Esophagus muscularis mucosa (tissue), 4 donors: ENCODE data around the gene ABCD3. TPM values are rescaled to one million over a fixed set of nuclear protein-coding genes. Genes with fewer than 3 reads are reported as not detected.

ENCODE experiments used
- DNase-seq: peaks from one replicate; pipeline ENCODE4 v3.0.0-alpha.2; 2017; ENCODE audit errors: extremely low spot score
- H3K27ac ChIP-seq, 4 donors: fragments of 200-600 bp; sonication (generic); replicated peaks in 1 of 4; 1 replicate in 3 of 4; 2 replicates in 1 of 4; pipeline ENCODE4 v1.5.1; 2016 to 2019; ENCODE audit warnings: mild to moderate bottlenecking in 1 of 4
- H3K27me3 ChIP-seq, 4 donors: fragments of 200-600 bp; sonication (generic); one replicate each; pipeline versions ENCODE4 v1.5.1 to v1.6.0; 2016 to 2019
- H3K36me3 ChIP-seq, 4 donors: fragments of 200-600 bp; sonication (generic); one replicate each; pipeline ENCODE4 v1.5.1; 2016 to 2019
- H3K4me1 ChIP-seq, 4 donors: fragments of 200-600 bp; sonication (generic); one replicate each; pipeline ENCODE4 v1.5.1; 2016 to 2019
- H3K4me3 ChIP-seq, 4 donors: fragments of 200-600 bp; sonication (generic); 1 replicate in 2 of 4; 2 replicates in 2 of 4; pipeline ENCODE4 v1.5.1; 2016 to 2019; ENCODE audit warnings: mild to moderate bottlenecking in 4 of 4, moderate library complexity in 1 of 4
- H3K9me3 ChIP-seq, 4 donors: fragments of 200-600 bp; sonication (generic); 1 replicate in 3 of 4; 2 replicates in 1 of 4; pipeline ENCODE4 v1.5.1; 2016 to 2019
- CTCF ChIP-seq, 3 experiments: fragments of 200-600 bp in 2 of 3; fragments of 450-650 bp in 1 of 3; sonication (generic) in 2 of 3; IDR thresholded peaks; one replicate each; pipeline ENCODE4 v1.5.1; 2017 to 2019; ENCODE audit warnings: antibody characterized with exemption in 3 of 3, mild to moderate bottlenecking in 2 of 3, moderate library complexity in 1 of 3
- EP300 ChIP-seq: sonication (generic); formaldehyde crosslinking; IDR thresholded peaks from one replicate; pipeline ENCODE4 v1.6.1; 2017; ENCODE audit warnings: antibody characterized with exemption
- POLR2A ChIP-seq: fragments of 450-650 bp; IDR thresholded peaks from one replicate; pipeline ENCODE4 v1.6.1; 2017; ENCODE audit warnings: antibody characterized with exemption, moderate library complexity, mild to moderate bottlenecking, low read depth
- POLR2AphosphoS5 ChIP-seq, 2 donors: sonication (generic); formaldehyde crosslinking; IDR thresholded peaks; one replicate each; pipeline ENCODE4 v1.6.1; 2017; ENCODE audit warnings: antibody characterized with exemption in 2 of 2
- WGBS: methylation state at CpG from one replicate; pipeline ENCODE4 v1.1.5; 2018; 5-methylcytosine and 5-hydroxymethylcytosine counted together
- intact Hi-C: fragments of 100-400 bp; cut with DNase I; formaldehyde crosslinking; loops from one replicate; pipeline ENCODE4 v1.15.1; 2023
- total RNA-seq, 4 donors: library from RNA; depleted of rRNA; stranded (reverse); fragments of >200 nt; gene quantifications; one replicate each; pipeline versions ENCODE4 v1.1.0 to v1.2.1, GENCODE V29; 2016

ABCD3 gene
- total RNA-seq, 4 donors from 2014 or later, result 25.0 to 59.4 (median 27.9) TPM

GRCh38 chr1:94530373-94530878 lies 112.2 kb downstream of the ABCD3 start:
- no peaks in the 10 kb centered on the region for H3K27me3 ChIP-seq
- TF ChIP-seq POLR2A, result no peak
- no peak for TF ChIP-seq CTCF (IDR thresholded peaks at IDR 0.05)
- TF ChIP-seq POLR2AphosphoS5 (IDR thresholded peaks at IDR 0.05), result no peak
- TF ChIP-seq EP300, result no peak
- no peaks in the 10 kb centered on the region for H3K9me3 ChIP-seq
- peaks cover 3 to 10% (median 8%) of the 10 kb centered on the region in 4 donors for H3K4me1 ChIP-seq
- peaks cover 0 to 46% (median 28%) of the 10 kb centered on the region in 4 donors for H3K36me3 ChIP-seq
- intact Hi-C loops, result no loop called here
- no peak overlapping the region for H3K4me3 ChIP-seq
- H3K27ac ChIP-seq, result no peak overlapping the region
- no peak for DNase-seq
- WGBS, result 90% methylated on average over 4 of the region's 4 CpGs

- 78% methylated on average over 6 of the region's 6 CpGs for WGBS
- H3K36me3 ChIP-seq, result peaks cover 0 to 52% (median 31%) of the 10 kb centered on the region in 4 donors
- intact Hi-C loops, result no loop called here
Observed at GRCh38 chr1:94531664-94532063, 113.5 kb downstream of the ABCD3 start.

GRCh38 chr1:94532077-94532476 lies 113.9 kb downstream of the ABCD3 start:
- WGBS, result 71% methylated on average over 3 of the region's 3 CpGs
- DNase-seq, result no peak
- no peaks in the 10 kb centered on the region for H3K9me3 ChIP-seq
- H3K27ac ChIP-seq, result no peak overlapping the region
- peaks cover 0 to 52% (median 31%) of the 10 kb centered on the region in 4 donors for H3K36me3 ChIP-seq
- H3K27me3 ChIP-seq, result no peaks in the 10 kb centered on the region
- H3K4me1 ChIP-seq, result peaks cover 3 to 10% (median 7%) of the 10 kb centered on the region in 4 donors
- TF ChIP-seq POLR2AphosphoS5 (IDR thresholded peaks at IDR 0.05) (no peak), CTCF (IDR thresholded peaks at IDR 0.05) (no peak), POLR2A (no peak), EP300 (no peak)
- intact Hi-C loops, result no loop called here
- H3K4me3 ChIP-seq, result no peak overlapping the region

More at GRCh38 chr1:94531664-94532063, 113.5 kb downstream of the ABCD3 start:
- H3K9me3 ChIP-seq, result no peaks in the 10 kb centered on the region
- TF ChIP-seq POLR2AphosphoS5 (IDR thresholded peaks at IDR 0.05) (no peak), POLR2A (no peak), EP300 (no peak), CTCF (IDR thresholded peaks at IDR 0.05) (no peak)
- no peak for DNase-seq
- H3K27me3 ChIP-seq, result no peaks in the 10 kb centered on the region
- H3K4me1 ChIP-seq, result peaks cover 3 to 10% (median 8%) of the 10 kb centered on the region in 4 donors
- no peak overlapping the region for H3K27ac ChIP-seq
- no peak overlapping the region for H3K4me3 ChIP-seq

- H3K27me3 ChIP-seq, result no peaks in the 10 kb centered on the region
- no peak overlapping the region for H3K4me3 ChIP-seq
- no peak for DNase-seq
- TF ChIP-seq POLR2A (no peak), POLR2AphosphoS5 (IDR thresholded peaks at IDR 0.05) (no peak), CTCF (IDR thresholded peaks at IDR 0.05) (no peak), EP300 (no peak)
- no peaks in the 10 kb centered on the region for H3K9me3 ChIP-seq
- intact Hi-C loops, result no loop called here
- peaks cover 8 to 16% (median 11%) of the 10 kb centered on the region in 4 donors for H3K4me1 ChIP-seq
- peaks cover 0 to 45% (median 29%) of the 10 kb centered on the region in 4 donors for H3K36me3 ChIP-seq
- H3K27ac ChIP-seq, result no peak overlapping the region
- WGBS, result 97% methylated on average over 5 of the region's 5 CpGs
Observed at GRCh38 chr1:94535095-94535494, 116.9 kb downstream of the ABCD3 start.

- WGBS, result 71% methylated on average over 9 of the region's 9 CpGs
- Histone ChIP-seq H3K4me3 (no peak overlapping the region), H3K27ac (no peak overlapping the region), H3K27me3 (no peaks in the 10 kb centered on the region), H3K36me3 (peaks cover 0 to 38% (median 21%) of the 10 kb centered on the region in 4 donors), H3K9me3 (no peaks in the 10 kb centered on the region), H3K4me1 (peaks cover 8 to 16% (median 12%) of the 10 kb centered on the region in 4 donors)
- no peak for DNase-seq
- TF ChIP-seq POLR2A (no peak), POLR2AphosphoS5 (IDR thresholded peaks at IDR 0.05) (no peak), EP300 (no peak), CTCF (IDR thresholded peaks at IDR 0.05) (no peak)
- intact Hi-C loops, result no loop called here
Observed at GRCh38 chr1:94535879-94536278, 117.7 kb downstream of the ABCD3 start.
